HG02588 (cell line): ENCODE results near the gene CEP43.

Source experiments
- ATAC-seq: cut with Tn5 transposase; IDR thresholded peaks from one replicate; pipeline ENCODE4 v1.9.1; 2021; ENCODE audit warnings: mild to moderate bottlenecking, moderate library complexity; ENCODE audit not compliant: unreplicated experiment

Gene CEP43, protein sequence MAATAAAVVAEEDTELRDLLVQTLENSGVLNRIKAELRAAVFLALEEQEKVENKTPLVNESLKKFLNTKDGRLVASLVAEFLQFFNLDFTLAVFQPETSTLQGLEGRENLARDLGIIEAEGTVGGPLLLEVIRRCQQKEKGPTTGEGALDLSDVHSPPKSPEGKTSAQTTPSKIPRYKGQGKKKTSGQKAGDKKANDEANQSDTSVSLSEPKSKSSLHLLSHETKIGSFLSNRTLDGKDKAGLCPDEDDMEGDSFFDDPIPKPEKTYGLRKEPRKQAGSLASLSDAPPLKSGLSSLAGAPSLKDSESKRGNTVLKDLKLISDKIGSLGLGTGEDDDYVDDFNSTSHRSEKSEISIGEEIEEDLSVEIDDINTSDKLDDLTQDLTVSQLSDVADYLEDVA

DNA sequence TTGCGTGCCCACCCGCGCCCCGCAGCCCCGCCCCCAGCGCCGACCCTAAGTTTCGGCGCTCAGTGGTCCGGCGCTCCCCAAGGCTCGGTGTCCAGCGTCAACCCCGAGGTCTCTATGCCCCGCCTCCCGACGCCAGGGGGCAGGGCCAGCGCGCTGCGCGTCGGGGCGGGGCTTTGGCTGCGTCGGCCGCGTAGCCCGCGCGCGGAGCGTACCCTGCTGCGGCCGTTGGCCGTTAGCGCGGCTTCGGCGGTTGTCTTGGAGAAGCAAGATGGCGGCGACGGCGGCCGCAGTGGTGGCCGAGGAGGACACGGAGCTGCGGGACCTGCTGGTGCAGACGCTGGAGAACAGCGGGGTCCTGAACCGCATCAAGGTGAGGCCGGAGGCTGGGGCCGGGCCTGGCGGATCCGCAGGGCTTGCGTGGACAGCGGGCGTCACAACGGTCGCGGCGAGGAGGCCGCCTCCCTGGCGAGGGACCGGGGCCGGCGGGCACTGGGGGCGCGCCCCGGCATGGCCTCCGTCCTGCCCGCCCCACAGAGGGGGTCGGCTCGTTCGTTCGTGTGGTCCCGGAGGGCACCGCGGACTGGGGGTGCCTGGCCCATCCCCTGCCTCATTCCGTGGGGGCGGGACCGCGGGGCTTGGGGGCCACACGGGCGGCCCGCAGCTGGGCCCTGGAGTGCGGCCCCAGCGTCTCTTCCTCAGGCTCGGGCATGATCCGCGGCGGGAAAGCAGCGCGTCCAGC, at the start of gene CEP43:
CEP43 (plus strand) TSS at position 253 of the 739 bp plus-strand sequence; CDS start at position 269, 16 bp downstream.
- peak; percentile 90 for ATAC-seq

DNA sequence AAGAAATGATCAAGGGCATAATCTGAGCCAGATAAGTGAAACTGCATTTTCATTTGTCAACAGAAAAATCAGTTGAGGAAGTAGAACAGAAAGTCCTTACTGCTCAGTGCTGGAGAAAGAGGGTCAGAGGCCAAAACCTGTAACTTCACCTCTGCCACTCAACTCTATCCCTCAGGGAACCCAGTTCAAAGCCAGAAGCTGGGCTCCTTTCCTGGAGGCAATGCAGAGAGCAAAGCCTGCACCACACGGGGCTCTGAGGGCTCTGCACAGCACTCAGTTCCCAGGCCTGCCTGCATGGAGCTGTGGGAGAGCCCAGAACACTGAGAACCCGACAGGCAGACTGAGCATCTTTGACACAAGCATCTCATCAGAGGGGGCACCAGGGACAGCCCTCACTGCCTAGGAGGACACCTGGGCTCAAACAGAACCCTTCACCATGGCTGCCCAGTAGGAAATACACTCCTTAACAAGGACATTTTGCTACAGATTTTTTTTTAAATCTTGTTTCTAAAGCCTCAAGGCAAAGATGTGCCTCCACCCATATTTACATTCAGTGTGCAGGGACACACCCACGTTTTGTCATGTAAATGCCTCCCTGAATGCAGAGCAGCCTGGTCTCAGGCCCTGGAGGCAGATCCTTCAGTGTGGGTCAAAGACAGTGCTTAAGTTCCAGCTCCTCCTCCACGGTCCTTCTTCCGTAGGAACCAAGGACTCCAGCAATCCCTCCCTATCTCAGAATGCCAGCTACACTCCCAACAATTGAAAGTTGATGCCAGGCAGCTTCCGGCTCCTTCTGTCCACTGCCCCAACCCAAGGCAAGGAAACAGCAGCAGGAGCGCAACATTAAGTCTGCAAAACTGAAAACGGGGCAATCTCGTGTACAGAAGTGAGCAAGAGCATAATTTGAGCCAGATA, 49.4 kb upstream of the CEP43 start:
- no peak for ATAC-seq

DNA sequence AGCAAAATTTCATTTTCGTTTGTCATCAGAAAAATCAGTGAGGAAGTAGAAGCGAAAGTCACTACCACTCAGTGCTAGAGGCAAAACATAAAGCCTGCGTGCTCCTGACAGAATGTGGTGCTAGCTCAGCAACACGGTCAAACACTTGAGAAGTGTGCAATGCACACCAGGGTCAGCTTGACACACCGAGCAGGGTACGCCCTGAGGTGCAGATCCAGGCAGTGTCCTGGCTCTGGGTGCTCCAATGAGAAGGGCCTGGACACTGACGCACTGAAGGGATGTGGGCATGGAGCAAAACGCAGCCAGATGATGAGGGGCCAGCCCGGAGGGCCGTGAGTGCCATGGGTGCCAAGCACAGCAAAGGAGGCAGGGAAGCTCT, 48.8 kb upstream of the CEP43 start:
- ATAC-seq = peak; percentile 35

DNA sequence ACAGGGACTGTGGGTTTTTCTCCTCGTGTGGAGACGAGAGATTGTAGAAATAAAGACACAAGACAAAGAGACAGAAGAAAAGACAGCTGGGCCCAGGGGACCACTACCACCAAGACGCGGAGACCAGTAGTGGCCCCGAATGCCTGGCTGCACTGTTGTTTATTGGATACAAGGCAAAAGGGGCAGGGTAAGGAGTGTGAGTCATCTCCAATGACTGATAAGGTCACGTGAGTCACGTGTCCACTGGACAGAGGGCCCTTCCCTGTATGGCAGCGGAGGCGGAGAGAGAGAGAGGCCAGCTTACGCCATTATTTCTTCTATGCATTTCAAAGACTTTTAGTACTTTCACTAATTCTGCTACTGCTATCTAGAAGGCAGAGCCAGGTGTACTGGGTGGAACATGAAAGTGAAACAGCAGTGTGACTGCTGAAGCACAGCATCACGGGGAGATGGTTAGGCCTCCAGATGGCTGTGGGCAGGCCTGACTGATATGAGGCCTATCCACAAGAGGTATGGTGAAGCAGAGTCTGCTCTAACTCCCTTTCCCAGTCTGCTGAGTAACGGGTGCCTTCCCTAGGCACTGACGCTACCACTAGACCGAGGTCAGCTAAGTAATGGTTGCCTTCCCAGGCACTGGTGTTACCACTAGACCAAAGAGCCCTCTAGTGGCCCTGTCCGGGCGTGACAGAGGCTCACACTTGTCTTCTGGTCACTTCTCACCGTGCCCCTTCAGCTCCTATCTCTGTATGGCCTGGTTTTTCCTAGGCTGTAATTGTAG, 48.1 kb upstream of the CEP43 start:
- ATAC-seq = peak; percentile 85

DNA sequence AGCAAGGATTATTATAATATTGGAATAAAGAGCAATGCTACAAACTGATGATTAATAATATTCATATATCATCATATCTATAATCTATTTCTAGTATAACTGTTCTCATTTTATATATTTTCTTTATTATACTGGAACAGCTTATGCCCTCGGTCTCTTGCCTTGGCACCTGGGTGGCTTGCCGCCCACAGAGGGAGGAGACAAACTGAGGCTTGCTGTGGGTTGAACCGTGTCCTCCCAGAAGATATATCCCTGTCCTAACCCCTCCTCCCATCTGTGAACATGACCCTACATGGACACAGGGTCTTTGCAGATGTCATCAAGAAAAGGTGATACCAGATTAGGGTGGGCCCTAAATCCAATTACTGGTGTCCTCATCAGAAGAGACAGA, 47.5 kb upstream of the CEP43 start:
- ATAC-seq = no peak

DNA sequence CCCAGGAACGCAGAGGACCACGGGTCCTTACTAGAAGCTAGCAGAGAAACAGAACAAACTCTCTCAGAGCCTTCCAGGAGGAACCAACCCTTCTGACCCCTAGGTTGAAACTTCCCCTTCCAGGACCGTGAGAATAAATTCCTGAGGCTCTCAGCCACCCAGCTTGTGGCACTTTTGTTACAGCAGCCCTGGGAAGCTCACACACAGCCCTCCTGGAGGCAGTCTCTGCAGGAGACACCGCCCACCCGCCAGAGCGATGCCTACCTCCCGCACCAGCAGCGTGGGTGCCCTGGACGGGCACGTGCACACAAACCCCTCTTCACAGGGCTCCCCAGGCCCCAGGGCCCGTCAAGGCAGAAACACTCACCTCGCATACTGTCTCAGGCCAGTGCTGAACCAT, 47.1 kb upstream of the CEP43 start:
- no peak for ATAC-seq

DNA sequence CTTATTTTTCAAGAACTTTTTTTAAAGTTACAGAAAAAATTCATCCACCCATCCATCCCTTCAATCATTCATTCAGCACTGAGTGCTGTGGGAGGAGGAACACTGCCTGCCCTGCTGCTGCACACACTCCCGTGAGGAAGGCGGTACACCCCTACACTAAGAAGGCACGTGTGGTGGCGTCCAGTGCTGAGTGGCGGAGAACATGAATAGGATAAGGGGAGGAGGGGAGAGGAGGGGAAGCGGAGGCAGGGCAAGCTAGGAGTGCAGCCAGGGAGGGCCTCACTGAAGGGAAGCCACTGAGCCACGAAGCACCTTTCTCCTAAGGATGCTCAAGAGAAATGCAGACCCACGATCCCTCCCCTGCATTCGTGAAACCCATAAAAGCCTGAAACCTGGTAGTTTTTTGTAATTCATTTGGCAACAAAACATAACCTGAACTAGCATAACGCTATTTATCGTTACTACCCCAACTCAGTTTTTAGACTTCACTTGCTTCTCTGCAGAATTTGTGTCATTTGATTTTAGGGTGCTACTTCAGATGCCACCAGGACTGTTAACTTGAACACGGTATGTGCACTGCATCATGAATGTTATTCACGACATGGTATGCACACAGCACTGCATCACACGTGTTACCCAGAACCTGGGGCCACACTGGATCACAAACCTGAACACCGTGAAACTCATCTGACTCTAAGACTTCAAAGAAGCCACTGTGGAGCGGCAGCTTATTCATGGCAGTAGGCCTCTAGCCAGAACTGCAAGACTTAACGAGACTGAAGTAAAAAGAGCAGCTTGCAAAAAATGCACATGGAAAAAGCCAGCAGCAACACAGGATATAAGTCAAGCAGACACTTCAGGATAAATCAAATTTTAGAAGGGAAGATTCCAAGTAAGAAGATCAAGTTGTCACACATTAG, 46.4 kb upstream of the CEP43 start:
- no peak for ATAC-seq

DNA sequence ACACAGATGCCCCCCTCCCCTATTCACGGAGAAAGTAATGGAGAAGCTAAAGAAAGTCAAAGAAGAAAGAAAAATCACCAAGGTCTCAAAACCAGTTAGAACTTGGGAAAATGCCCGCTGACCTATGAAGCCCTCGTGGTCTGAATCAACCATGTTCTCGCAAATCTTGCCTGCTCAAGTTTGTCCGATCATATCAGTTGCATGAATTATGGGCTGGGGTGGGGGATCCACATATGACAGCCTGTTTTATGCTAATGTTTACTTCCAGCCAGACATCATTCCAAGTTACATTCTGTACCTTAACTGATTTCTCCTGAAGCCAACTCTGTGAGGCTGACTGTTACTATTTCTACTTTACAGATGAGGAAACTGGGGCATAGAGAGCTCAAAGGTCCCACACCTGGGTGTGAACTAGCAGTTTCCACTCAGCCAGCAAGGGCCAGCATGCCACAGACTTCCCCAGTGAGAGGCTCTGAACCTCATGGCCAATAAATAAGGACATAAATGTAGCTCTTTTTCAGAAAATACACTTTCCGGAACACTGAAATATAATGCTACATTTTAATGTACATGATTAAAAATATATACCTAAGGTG, 45.0 kb upstream of the CEP43 start:
- ATAC-seq = no peak

DNA sequence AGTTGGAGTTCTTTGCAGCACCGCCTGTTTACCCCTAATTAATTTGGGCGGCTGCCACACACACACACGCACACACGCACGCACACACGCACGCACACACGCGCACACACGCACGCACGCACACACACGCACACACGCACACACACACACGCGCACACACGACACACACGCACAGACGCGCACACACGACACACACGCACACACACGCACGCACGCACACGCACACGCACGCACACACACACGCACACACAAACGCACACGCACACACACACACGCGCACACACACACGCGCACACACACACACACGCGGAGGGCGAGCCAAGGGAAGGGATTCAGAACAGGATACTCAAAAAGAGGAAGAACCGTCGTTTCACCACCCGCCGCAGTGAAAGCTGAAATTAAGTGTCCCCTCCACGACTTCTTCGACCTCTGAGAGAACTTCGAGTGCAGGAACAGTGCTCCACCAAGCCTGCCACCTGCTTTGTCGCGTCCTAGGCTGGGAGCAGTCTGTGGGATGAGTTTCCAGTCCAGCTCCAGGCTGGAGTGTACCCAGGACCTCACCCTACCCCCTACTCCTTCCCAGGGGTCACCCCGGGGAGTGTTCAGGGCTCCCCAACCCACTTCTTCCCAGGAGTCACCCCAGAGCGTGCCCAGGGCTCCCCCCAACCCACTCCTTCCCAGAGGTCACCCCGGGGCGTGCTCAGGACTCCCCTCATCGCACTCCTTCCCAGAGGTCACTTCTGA, 43.9 kb upstream of the CEP43 start:
- no peak for ATAC-seq

DNA sequence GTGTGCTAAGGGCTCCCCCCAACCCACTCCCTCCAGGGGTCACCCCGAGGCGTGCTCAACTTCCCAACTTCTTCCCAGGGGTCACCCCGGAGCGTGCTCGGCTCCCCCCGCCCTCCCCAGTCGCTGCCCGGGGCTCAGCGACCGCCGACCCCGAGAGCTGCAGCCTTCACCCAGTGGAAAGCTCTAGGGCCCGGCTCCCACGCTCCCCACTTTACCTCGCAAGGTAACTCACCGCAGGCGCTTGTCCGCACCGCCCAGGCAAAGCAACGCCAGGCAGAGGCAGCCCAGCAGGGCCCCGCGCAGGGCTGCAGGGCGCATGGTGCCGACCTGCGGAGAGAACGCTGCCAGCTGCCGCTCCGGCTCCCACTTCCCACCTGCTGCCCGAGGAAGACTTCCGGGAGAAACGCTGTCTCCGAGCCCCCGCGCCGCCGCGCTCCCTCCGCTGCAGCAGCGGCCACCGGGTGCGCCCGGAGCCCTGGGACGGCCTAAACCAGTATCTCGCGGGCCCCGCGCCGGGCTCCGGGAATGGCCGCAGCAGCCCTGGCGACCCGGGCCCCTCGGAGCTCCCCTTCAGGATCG, 43.2 kb upstream of the CEP43 start:
- peak; percentile 1 for ATAC-seq

DNA sequence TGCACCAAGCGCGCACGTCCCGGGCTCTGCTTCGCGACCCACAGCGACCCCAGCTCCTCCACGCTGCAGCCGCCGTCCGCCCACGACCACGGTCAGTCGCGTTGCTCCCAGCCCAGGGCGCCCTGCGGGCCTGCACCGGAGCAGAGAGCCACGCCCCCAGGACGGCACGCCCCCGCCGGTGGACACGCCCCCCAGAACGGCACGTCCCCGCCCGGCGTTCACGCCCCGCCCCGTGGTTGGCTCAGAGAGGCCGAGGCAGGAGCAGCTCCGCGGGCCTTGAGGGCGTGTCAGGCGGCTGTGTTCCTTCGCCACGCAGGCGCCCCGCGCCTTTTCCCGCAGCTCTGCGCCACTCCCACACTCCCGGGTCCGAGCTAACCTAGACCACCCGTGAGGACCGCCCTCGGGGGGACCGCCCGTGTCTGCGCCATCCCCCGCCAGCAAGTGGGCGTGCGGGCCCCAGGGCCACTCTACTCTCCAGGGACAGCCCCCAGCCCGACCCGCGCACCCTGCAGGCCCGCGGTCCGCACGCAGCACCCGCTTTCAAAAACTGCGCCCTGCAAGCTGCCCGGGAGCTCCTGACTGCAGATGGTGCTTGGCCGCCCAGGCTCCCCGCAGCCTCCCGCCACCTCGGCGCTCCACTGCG, 42.6 kb upstream of the CEP43 start, which contains the start of gene RNASET2:
RNASET2 (minus strand) TSS at position 107 of the 643 bp plus-strand sequence. CDS start 368 bp downstream, outside the sequence.
- ATAC-seq = peak; percentile 56

DNA sequence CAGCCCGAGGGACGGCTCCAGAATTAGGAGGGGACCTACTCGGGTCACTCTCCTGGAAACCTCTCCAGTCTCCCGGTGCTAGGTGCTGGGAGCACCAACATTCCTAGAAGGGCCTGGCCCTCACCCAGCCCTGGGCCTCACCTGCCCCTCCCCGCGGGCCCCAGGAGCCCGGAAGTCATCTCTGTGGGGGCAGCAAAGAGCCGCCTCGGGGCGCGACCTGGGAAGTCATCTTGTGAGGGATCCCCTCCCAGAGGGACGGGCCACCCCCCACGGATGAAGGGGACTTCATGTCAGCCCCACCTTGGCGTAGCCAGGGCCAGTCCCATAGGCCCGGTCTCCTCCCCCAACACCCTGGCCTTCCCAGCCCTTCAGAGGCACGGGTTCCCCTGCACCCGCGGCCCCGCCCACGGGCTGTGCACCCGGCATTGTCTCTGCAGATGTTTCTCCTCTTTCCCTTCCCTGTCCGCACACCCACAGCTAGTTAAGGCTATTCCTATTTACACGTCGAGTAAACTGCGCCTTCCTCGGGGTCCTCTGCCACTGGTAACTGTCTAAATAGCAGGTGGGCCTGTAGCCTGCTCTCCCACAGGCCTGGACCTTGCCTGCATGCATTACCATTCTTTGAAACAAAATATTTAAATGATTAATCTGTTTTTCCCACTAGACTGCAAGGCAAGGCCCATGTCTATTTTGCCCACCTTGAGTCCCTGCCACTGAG, 42.0 kb upstream of the CEP43 start:
- ATAC-seq = peak; percentile 43

DNA sequence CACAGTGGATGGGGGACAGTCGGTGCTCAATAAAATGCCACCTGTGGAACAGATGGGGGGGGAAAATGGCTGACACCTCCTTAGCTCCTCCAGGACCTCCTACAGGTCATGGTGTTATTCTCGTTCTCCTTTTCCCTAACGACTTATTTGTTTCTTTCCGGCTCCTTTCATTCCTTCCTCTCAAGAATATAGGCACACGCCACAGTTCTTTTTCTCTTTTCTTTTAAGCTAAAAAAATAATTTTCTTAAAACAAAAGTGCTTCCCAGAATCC, 41.5 kb upstream of the CEP43 start:
- no peak for ATAC-seq

DNA sequence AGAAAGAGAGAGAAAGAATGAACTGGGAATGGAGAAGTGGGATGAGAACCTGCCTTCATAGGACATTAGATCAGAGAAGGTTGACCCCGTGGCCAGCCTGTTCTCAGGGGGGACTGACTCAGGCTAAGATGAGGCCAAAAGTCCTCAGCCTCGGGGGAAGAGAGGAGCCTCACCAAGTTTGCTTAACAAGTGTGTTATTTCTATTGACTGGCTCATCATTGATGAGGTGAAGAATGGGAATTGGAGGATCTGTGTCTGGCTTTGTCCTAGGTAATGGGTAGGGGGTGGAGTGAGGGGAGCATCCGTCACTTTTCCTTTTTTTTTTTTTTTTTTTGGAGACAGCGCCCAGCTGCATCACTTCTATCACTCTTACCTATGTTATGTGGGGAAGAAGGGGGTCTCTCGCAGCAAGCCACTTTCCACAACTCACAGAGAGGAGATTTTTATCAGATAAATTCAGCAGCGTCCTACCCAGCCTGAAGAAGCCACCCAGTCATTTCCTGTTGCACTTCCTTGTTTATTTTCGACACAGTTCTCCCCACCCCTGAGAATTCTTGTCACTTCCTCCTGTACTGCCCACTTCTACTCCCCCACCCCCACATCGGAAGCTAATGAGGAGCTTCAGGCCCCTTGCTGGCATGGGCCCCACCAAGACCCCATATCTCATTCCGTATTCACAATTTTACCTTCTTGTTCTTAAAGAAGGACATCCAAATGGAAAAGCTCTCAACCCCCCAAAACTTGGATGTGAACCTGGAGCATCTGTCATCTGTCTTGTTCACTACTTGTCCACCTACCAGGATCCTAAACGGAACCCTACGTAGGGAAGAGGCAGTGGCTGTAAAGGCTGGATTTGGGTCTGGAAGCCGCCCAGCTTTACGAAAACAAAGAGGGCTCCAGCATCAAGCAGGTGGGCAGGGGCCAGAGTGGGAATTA, 40.0 kb upstream of the CEP43 start:
- peak; percentile 17 for ATAC-seq

DNA sequence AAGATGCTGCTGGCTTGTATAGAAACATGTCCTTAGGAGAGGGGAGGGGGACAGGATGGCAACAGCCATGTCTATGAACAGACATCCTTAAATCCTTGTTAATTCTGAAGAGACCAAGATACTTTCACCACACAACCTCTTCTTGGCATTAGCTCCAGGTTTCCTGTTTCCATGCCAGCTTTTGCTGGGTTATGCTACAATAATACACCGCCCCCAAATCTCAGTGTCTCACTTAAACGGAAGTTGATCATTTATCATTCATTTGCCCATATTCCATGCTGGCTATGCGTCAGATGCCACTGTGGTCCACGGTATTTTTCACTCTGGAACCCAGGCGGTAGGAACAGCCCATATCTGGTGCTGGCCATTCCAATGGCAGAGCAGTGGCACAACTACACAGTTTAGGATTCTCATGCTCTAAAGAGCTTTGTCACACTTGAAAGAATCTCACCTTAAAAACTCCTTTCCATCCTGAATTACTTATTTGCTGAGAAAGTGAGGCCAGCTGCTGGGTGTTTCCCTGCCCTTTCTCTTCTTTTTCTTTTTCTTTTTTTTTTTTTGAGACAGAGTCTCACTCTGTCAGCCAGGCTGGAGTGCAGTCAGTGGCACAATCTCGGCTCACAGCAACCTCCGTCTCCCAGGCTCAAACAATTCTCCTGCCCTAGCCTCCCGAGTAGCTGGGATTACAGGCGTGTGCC, 39.1 kb upstream of the CEP43 start:
- ATAC-seq = no peak
